ENCODE measurements around the gene BRAT1. TPM values are rescaled to one million over a fixed set of nuclear protein-coding genes. Genes with fewer than 3 reads are reported as not detected.
A peak's percentile ranks its signal among the peaks of the same experiment; 100 is the strongest.

BRAT1 gene
- total and polyA plus RNA-seq, 2 experiments from 2014 or later = 32.5 to 76.8 TPM

DNA sequence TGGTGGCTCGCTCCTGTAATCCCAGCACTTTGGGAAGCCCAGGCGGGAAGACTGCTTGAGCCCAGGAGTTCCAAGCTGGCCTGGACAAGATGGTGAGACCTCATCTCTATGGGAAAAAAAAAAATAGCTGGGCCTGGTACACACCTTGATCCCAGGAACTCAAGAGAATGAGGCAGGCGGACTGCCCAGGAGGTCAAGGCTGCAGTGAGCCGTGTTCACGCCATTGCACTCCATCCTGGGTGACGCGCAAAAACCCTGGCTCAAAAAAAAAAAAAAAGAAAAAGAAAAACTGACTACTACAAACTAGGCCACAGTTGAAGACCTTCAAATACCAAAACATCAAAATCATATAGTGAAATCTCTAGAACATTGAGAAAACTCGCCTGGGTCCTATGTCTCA is 3.9 kb downstream of the BRAT1 start:
- no peak overlapping the region for H3K27ac ChIP-seq (ENCODE audit: low read depth)
- DNase-seq (ENCODE audit: low spot score) (no peak), ATAC-seq (no peak)
- H3K4me3 Mint-ChIP-seq = no peak overlapping the region
- peaks cover 6% of the 10 kb centered on the region for H3K27me3 Mint-ChIP-seq (ENCODE audit: insufficient read depth, low read depth, poor library complexity)
- H3K27ac Mint-ChIP-seq = no peak overlapping the region
- peaks cover 8% of the 10 kb centered on the region; the same call in 2 of the 3 replicates for H3K4me1 Mint-ChIP-seq
- no peak overlapping the region for H2AFZ ChIP-seq
- no peak overlapping the region for H3K4me2 ChIP-seq
- H3K36me3 ChIP-seq (ENCODE audit: insufficient read depth) = peaks cover 11% of the 10 kb centered on the region
- no peaks in the 10 kb centered on the region for H3K27me3 ChIP-seq (ENCODE audit: insufficient read depth)
- H3K9me2 ChIP-seq (ENCODE audit: insufficient read depth) = no peaks in the 10 kb centered on the region
- no peak for TF ChIP-seq EZH2 (IDR thresholded peaks at IDR 0.05; ENCODE audit: low read depth, unreplicated experiment)
- no peak for TF ChIP-seq ZNF331 (CRISPR knock-in tag; IDR thresholded peaks at IDR 0.05; ENCODE audit: low read depth)
- TF ChIP-seq ZNF114 (CRISPR knock-in tag; IDR thresholded peaks at IDR 0.05) = no peak
- TF ChIP-seq CREB1 (CRISPR knock-in tag; IDR thresholded peaks at IDR 0.05; ENCODE audit: low read depth) = no peak
- no peak for TF ChIP-seq EZH2phosphoT487 (IDR thresholded peaks at IDR 0.05; ENCODE audit: unreplicated experiment)
- no peak for TF ChIP-seq CTCF (conservative IDR thresholded peaks at IDR 0.05; ENCODE audit: low read depth in 2 of 2)
- TF ChIP-seq, protein P1, sequence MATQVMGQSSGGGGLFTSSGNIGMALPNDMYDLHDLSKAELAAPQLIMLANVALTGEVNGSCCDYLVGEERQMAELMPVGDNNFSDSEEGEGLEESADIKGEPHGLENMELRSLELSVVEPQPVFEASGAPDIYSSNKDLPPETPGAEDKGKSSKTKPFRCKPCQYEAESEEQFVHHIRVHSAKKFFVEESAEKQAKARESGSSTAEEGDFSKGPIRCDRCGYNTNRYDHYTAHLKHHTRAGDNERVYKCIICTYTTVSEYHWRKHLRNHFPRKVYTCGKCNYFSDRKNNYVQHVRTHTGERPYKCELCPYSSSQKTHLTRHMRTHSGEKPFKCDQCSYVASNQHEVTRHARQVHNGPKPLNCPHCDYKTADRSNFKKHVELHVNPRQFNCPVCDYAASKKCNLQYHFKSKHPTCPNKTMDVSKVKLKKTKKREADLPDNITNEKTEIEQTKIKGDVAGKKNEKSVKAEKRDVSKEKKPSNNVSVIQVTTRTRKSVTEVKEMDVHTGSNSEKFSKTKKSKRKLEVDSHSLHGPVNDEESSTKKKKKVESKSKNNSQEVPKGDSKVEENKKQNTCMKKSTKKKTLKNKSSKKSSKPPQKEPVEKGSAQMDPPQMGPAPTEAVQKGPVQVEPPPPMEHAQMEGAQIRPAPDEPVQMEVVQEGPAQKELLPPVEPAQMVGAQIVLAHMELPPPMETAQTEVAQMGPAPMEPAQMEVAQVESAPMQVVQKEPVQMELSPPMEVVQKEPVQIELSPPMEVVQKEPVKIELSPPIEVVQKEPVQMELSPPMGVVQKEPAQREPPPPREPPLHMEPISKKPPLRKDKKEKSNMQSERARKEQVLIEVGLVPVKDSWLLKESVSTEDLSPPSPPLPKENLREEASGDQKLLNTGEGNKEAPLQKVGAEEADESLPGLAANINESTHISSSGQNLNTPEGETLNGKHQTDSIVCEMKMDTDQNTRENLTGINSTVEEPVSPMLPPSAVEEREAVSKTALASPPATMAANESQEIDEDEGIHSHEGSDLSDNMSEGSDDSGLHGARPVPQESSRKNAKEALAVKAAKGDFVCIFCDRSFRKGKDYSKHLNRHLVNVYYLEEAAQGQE (IDR thresholded peaks at IDR 0.05; ENCODE audit: unreplicated experiment) = no peak
- no peak for TF ChIP-seq POLR2AphosphoS5 (IDR thresholded peaks at IDR 0.05; ENCODE audit: low read depth)
- peaks cover 10% of the 10 kb centered on the region for H3F3A ChIP-seq (replicated peaks; ENCODE audit: low read depth)
- peaks cover 5% of the 10 kb centered on the region; the same call in 1 of the 2 replicates for H3K4me1 ChIP-seq (ENCODE audit: insufficient read depth)
- H3K79me2 ChIP-seq (replicated peaks; ENCODE audit: insufficient read depth) = peaks cover 26% of the 10 kb centered on the region
- no peak overlapping the region for H3K4me3 ChIP-seq
- peaks cover 9% of the 10 kb centered on the region for H4K20me1 ChIP-seq (replicated peaks; ENCODE audit: insufficient read depth)
- no peaks in the 10 kb centered on the region for H3K9me3 Mint-ChIP-seq
- peaks cover 53% of the 10 kb centered on the region for H3K36me3 Mint-ChIP-seq (ENCODE audit: low read depth)

DNA sequence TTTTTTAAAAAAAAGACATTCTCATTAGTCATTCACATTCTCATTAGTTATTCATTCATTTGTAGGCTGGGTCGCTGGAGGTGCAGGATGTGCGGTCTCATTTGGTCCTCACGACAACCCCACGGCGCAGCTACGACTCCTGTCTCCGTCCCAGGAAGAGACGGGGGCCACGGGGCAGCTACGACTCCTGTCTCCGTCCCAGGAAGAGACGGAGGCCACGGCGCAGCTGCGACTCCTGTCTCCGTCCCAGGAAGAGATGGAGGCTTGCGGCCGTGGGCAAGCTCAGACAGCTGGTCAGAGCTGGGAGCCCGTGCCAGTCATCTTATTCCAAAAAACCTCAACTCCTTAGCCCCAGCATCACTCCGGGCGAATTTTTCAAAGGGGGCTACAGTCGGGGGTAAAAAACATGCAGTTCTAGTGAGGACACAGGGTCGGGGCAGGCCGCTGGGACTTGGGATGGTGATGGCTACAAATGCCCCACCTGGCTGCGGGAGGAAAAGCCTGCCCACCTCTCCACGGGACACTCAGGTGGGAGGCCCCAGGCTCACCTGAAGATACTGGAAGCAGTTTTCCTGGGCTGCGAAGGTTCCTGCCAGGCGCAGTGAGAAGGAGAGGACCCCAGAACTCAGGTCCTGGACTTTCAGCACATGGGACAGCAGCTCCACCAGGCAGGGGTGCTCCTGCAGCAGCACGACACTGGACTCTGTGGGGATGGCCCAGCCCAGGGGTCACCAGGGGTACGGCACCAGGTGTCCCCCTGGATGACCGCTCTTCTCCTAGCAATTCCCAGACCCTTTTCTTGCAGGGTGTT is 8.3 kb downstream of the BRAT1 start:
- H3K36me3 Mint-ChIP-seq (ENCODE audit: low read depth) = peaks cover 60% of the 10 kb centered on the region
- no peak for DNase-seq (ENCODE audit: low spot score)
- no peak overlapping the region for H3K27ac Mint-ChIP-seq

More for the DNA sequence above, 8.3 kb downstream of the BRAT1 start:
- no peaks in the 10 kb centered on the region for H3K4me1 Mint-ChIP-seq
- no peak overlapping the region for H3K27ac ChIP-seq (ENCODE audit: low read depth)
- peaks cover 9% of the 10 kb centered on the region; the same call in 1 of the 2 replicates for H3K79me2 ChIP-seq (replicated peaks; ENCODE audit: insufficient read depth)
- TF ChIP-seq, protein P1 (IDR thresholded peaks at IDR 0.05; ENCODE audit: unreplicated experiment) = peak; percentile 51
- TF ChIP-seq ZNF114 (CRISPR knock-in tag; IDR thresholded peaks at IDR 0.05) = no peak
- no peak for TF ChIP-seq ETS1 (IDR thresholded peaks at IDR 0.05)
- no peak for TF ChIP-seq EZH2 (IDR thresholded peaks at IDR 0.05; ENCODE audit: low read depth, unreplicated experiment)
- H3K4me3 ChIP-seq = no peak overlapping the region
- H3K27me3 ChIP-seq (ENCODE audit: insufficient read depth) = no peaks in the 10 kb centered on the region
- 0 out of 2 replicates have a peak, but pooled peaks cover 8% of the 10 kb centered on the region for H3F3A ChIP-seq (replicated peaks; ENCODE audit: low read depth)
- H3K9me3 Mint-ChIP-seq = no peaks in the 10 kb centered on the region
- no peak overlapping the region for H3K4me2 ChIP-seq
- H4K20me1 ChIP-seq (replicated peaks; ENCODE audit: insufficient read depth) = no peaks in the 10 kb centered on the region; the same call in 1 of the 2 replicates
- H3K9me2 ChIP-seq (ENCODE audit: insufficient read depth) = no peaks in the 10 kb centered on the region
- no peak overlapping the region for H2AFZ ChIP-seq
- H3K27me3 Mint-ChIP-seq (ENCODE audit: insufficient read depth, low read depth, poor library complexity) = peaks cover 2% of the 10 kb centered on the region
- no peak overlapping the region for H3K4me3 Mint-ChIP-seq
- peaks cover 5% of the 10 kb centered on the region for H3K36me3 ChIP-seq (ENCODE audit: insufficient read depth)
- H3K4me1 ChIP-seq (ENCODE audit: insufficient read depth) = no peaks in the 10 kb centered on the region
- no peak for ATAC-seq
